Stimulated activated memory B cell treated with anti-CD40 and anti-IgM and Interleukin-4, amounts not matched to agents 10 μg/mL and 1 μg/mL and 100 μg/mL, for 72 hours (primary cell): Measurements from ENCODE around the gene DNAAF5.
"Not testable (repeated sequence)": the region's sequence is repeated elsewhere in the genome, so short reads cannot be mapped to it uniquely, and the experiment has no call there.

Experiments used
- ATAC-seq: fragments of 150-1000 bp; cut with Tn5 transposase; 2 replicates; pipeline ENCODE4 v1.10.0; 2021
- H3K27ac Mint-ChIP-seq: one replicate; pipeline ENCODE4 v1.8.0; 2022; ENCODE audit warnings: mild to moderate bottlenecking, mixed read lengths
- H3K27me3 Mint-ChIP-seq: one replicate; pipeline ENCODE4 v1.8.0; 2022; ENCODE audit warnings: mixed read lengths
- H3K36me3 Mint-ChIP-seq: one replicate; pipeline ENCODE4 v1.8.0; 2022; ENCODE audit warnings: mixed read lengths
- H3K4me1 Mint-ChIP-seq: one replicate; pipeline ENCODE4 v1.8.0; 2022; ENCODE audit warnings: mixed read lengths
- H3K4me3 Mint-ChIP-seq: one replicate; pipeline ENCODE4 v1.8.0; 2022; ENCODE audit warnings: mild to moderate bottlenecking, moderate library complexity, mixed read lengths
- H3K9me3 Mint-ChIP-seq: one replicate; pipeline ENCODE4 v1.8.0; 2022; ENCODE audit warnings: mixed read lengths

Gene DNAAF5

DNA sequence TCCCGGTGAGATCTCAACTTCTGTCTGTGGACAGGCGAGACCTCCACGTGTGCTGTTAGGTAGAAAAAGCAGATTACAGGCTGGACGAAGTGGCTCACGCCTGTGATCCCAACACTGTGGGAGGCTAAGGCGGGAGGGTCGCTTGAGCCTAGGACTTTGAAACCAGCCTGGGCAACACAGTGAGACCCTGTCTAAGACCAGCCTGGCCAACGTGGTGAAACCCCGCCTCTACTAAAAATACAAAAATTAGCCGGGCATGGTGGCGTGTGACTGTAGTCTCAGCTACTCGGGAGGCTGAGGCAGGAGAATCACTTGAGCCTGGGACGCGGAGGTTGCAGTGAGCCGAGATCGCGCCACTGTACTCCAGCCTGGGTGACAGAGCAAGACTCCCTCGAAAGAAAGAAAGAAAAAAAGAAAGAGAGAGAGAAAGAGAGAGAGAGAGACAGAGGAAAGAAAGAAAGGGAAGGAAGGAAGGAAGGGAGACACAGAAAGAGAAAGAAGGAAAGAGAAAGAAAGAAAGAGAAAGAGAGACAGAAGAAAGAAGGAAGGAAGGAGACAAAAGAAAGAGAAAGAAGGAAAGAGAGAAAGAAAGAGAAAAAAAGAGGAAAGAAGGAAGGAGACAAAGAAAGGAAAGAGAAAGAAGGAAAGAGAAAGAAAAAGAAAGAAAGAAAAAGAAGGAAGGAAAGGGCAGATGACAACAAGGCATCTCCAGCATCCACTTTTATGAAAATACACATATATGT, 76.2 kb downstream of the DNAAF5 start:
- no peak overlapping the region for H3K4me3 Mint-ChIP-seq
- peak overlapping the region; percentile 13 for H3K27ac Mint-ChIP-seq
- no peak for ATAC-seq
- no peaks in the 10 kb centered on the region for H3K27me3 Mint-ChIP-seq
- H3K36me3 Mint-ChIP-seq = no peaks in the 10 kb centered on the region
- H3K9me3 Mint-ChIP-seq = no peaks in the 10 kb centered on the region
- peaks cover 7% of the 10 kb centered on the region for H3K4me1 Mint-ChIP-seq

GRCh38 chr7:803243-803635, 76.7 kb downstream of the DNAAF5 start:
- no peaks in the 10 kb centered on the region for H3K36me3 Mint-ChIP-seq
- no peak for ATAC-seq
- peaks cover 7% of the 10 kb centered on the region for H3K4me1 Mint-ChIP-seq
- H3K27me3 Mint-ChIP-seq = no peaks in the 10 kb centered on the region
- H3K27ac Mint-ChIP-seq = peak overlapping the region; percentile 13
- H3K4me3 Mint-ChIP-seq = no peak overlapping the region
- H3K9me3 Mint-ChIP-seq = peaks cover 2% of the 10 kb centered on the region

DNA sequence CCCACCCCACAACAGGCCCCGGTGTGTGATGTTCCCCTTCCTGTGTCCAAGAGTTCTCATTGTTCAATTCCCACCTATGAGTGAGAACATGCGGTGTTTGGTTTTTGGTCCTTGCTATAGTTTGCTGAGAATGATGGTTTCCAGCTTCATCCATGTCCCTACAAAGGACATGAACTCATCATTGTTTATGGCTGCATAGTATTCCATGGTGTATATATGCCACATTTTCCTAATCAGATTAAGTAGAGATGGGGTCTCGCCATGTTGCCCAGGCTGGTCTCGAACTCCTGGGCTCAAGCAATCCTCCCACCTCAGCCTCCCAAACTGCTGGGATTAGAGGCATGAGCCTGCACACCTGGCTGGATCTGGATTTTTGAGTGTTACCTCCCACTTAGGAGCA, 77.3 kb downstream of the DNAAF5 start:
- H3K36me3 Mint-ChIP-seq, H3K9me3 Mint-ChIP-seq, H3K27me3 Mint-ChIP-seq, H3K27ac Mint-ChIP-seq, ATAC-seq, H3K4me3 Mint-ChIP-seq, H3K4me1 Mint-ChIP-seq: not testable (repeated sequence)

- H3K9me3 Mint-ChIP-seq = peaks cover 6% of the 10 kb centered on the region
- H3K4me1 Mint-ChIP-seq = peaks cover 7% of the 10 kb centered on the region
- no peak for ATAC-seq
- H3K27ac Mint-ChIP-seq = no peak overlapping the region
- no peaks in the 10 kb centered on the region for H3K36me3 Mint-ChIP-seq
- H3K27me3 Mint-ChIP-seq = no peaks in the 10 kb centered on the region
- no peak overlapping the region for H3K4me3 Mint-ChIP-seq
These were observed 78.8 kb downstream of the DNAAF5 start for GRCh38 chr7:805261-805660.

- Mint-ChIP-seq H3K36me3 (peaks cover 10% of the 10 kb centered on the region), H3K27ac (peak overlapping the region; percentile 83), H3K4me1 (peaks cover 60% of the 10 kb centered on the region), H3K27me3 (no peaks in the 10 kb centered on the region), H3K4me3 (peak overlapping the region; percentile 83), H3K9me3 (no peaks in the 10 kb centered on the region)
- no peak for ATAC-seq
These were observed 89.1 kb downstream of the DNAAF5 start for GRCh38 chr7:815284-816216.

DNA sequence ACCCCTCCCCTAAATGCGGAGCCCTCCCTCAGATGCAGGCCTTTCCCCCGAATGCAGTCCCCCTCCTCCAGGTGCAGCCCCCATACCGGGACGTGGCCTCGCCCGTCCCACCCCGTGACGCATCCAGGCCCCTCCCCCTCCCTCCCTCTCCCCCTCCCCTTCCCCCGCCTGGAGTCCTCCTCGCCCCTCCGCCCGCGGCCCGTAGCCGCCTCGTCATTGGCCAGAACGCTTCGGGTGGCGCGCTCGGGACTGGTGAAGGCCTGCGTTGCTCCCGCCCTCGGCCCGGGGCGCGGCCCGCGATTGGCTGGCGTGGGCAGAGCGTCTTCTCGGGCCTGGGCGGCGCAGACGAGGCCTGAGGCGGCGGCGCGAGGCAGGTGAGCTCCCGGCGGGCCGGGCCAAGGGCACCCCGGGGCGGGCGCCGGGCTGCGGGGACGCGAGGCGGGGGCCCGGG, 89.8 kb downstream of the DNAAF5 start:
- peak overlapping the region; percentile 83 for H3K4me3 Mint-ChIP-seq
- no peaks in the 10 kb centered on the region for H3K27me3 Mint-ChIP-seq

GRCh38 chr7:816751-817671, 90.5 kb downstream of the DNAAF5 start:
- peak; percentile 53 for ATAC-seq
- peak overlapping the region; percentile 83 for H3K27ac Mint-ChIP-seq
- H3K9me3 Mint-ChIP-seq = no peaks in the 10 kb centered on the region
- peaks cover 10% of the 10 kb centered on the region for H3K36me3 Mint-ChIP-seq
- peak overlapping the region; percentile 92 for H3K4me3 Mint-ChIP-seq
- H3K27me3 Mint-ChIP-seq = no peaks in the 10 kb centered on the region
- peaks cover 74% of the 10 kb centered on the region for H3K4me1 Mint-ChIP-seq

More for the DNA sequence above, 89.8 kb downstream of the DNAAF5 start:
- peak; percentile 98 for ATAC-seq
- H3K36me3 Mint-ChIP-seq = peaks cover 10% of the 10 kb centered on the region
- H3K4me1 Mint-ChIP-seq = peaks cover 68% of the 10 kb centered on the region
- peak overlapping the region; percentile 83 for H3K27ac Mint-ChIP-seq
- H3K9me3 Mint-ChIP-seq = no peaks in the 10 kb centered on the region

DNA sequence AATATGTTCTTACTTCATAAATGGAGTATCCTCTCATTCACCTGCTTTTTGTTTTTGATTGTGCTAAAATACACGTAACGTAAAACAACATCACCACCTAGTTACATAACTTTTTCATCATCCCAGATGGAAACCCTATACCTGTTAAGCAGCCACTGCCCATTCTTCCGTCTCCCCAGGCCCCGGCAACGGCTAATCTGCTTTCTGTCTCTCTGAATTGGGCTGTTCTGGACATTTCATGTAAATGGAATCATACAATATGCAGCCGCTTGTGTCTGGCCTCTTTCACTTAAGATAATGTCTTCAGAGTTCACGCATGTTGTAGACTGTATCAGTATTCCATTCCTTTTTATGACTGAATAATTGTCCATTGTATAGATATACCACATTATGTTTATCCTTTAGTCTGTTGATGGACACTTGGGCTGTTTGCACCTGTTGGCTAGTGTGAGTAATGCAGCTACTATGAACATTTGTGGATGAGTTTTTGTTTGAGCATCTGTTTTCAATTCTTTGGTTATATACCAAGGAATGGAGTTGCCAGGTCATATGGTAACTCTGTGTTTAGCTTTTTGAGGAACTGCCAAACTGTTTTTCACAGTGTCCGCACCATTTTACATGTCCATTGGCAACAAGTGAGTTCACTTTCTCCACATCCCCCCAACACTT, 91.7 kb downstream of the DNAAF5 start:
- H3K27ac Mint-ChIP-seq = peak overlapping the region; percentile 83
- no peaks in the 10 kb centered on the region for H3K27me3 Mint-ChIP-seq
- no peak for ATAC-seq
- peaks cover 17% of the 10 kb centered on the region for H3K36me3 Mint-ChIP-seq
- peaks cover 78% of the 10 kb centered on the region for H3K4me1 Mint-ChIP-seq
- no peaks in the 10 kb centered on the region for H3K9me3 Mint-ChIP-seq
- peak overlapping the region; percentile 92 for H3K4me3 Mint-ChIP-seq

GRCh38 chr7:820341-820740, 93.8 kb downstream of the DNAAF5 start:
- H3K4me3 Mint-ChIP-seq = peak overlapping the region; percentile 42

GRCh38 chr7:821688-822087, 95.2 kb downstream of the DNAAF5 start:
- Mint-ChIP-seq H3K4me1 (peaks cover 78% of the 10 kb centered on the region), H3K9me3 (no peaks in the 10 kb centered on the region), H3K27me3 (no peaks in the 10 kb centered on the region)

More at GRCh38 chr7:820341-820740, 93.8 kb downstream of the DNAAF5 start:
- Mint-ChIP-seq H3K27ac (peak overlapping the region; percentile 10), H3K4me1 (peaks cover 74% of the 10 kb centered on the region), H3K27me3 (no peaks in the 10 kb centered on the region), H3K36me3 (peaks cover 31% of the 10 kb centered on the region), H3K9me3 (no peaks in the 10 kb centered on the region)
- ATAC-seq = no peak

DNA sequence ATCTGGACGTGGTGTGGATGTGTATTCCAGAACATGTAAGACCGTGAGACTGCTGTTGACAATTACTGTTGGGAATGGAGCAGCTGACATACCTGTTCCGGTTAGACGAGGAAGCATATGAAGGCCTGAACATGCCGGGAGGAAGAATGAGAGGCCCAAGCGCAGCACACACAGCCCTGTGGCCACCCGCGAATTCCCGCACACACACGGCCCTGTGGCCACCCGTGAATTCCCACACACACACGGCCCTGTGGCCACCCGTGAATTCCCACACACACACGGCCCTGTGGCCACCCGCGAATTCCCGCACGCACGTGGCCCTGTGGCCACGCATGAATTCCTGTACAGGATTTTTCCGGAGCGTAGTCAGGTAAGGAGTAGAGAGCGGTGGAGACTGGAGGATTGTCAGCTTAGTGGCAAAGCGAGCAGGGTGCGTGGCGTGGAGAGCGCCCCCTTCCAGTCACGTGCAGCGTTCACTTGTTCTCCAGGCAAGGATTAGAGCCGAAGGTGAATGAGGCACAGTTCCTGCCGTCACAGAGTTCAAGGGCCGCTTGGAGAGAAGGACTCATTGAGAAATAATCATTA, 96.3 kb downstream of the DNAAF5 start:
- peaks cover 39% of the 10 kb centered on the region for H3K36me3 Mint-ChIP-seq
- peak overlapping the region; percentile 2 for H3K27ac Mint-ChIP-seq

More at GRCh38 chr7:821688-822087, 95.2 kb downstream of the DNAAF5 start:
- Mint-ChIP-seq H3K4me3 (no peak overlapping the region), H3K27ac (peak overlapping the region; percentile 10), H3K36me3 (peaks cover 39% of the 10 kb centered on the region)
- ATAC-seq = no peak

DNA sequence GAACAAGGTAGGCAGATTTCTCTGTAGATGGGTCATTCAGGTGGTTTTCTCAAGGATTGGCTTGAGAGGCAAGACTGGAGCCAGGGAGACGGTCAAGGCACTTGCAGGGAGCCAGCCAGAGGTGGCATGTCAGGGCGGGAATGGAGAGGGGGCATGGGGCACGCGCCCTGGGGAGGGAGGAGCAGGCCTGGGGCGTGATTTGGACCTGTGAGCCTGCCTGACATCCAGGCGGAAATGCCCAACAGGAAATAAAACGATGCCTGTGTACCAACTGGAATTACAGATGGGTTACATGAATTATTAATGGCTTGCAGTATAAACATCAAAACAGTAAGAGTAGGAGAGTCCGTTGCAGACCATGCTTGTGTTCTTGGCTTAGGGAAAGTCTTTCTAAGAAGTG, 97.2 kb downstream of the DNAAF5 start:
- peak overlapping the region; percentile 23 for H3K27ac Mint-ChIP-seq
- H3K4me3 Mint-ChIP-seq = no peak overlapping the region
- peaks cover 64% of the 10 kb centered on the region for H3K4me1 Mint-ChIP-seq
- no peak for ATAC-seq
- no peaks in the 10 kb centered on the region for H3K27me3 Mint-ChIP-seq
- no peaks in the 10 kb centered on the region for H3K9me3 Mint-ChIP-seq
- peaks cover 39% of the 10 kb centered on the region for H3K36me3 Mint-ChIP-seq

More for the DNA sequence above, 96.3 kb downstream of the DNAAF5 start:
- H3K4me1 Mint-ChIP-seq = peaks cover 71% of the 10 kb centered on the region
- no peaks in the 10 kb centered on the region for H3K27me3 Mint-ChIP-seq
- ATAC-seq = no peak
- H3K4me3 Mint-ChIP-seq = no peak overlapping the region
- no peaks in the 10 kb centered on the region for H3K9me3 Mint-ChIP-seq

DNA sequence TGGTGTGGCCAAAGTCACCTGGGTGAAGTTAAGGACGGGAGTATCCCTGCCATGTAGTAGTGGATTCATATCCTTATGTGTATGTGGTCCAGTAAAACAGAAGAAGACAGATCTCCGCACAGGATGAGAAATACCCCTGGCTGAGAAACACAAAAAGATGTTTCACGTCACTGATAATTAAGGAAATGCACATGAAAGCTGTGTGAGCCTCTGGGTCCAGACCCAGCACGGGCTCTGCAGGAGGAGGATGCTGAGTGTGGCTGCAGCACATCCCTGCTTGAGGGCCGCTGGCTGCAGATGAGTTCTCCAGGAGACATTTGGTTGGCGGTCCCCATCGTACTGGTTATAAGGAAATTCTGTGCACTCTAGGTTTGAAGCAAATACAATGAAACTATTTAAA, 97.6 kb downstream of the DNAAF5 start:
- H3K9me3 Mint-ChIP-seq = no peaks in the 10 kb centered on the region
- H3K27ac Mint-ChIP-seq = peak overlapping the region; percentile 23
- ATAC-seq = no peak
- H3K4me3 Mint-ChIP-seq = no peak overlapping the region
- peaks cover 65% of the 10 kb centered on the region for H3K4me1 Mint-ChIP-seq
- H3K27me3 Mint-ChIP-seq = no peaks in the 10 kb centered on the region
- peaks cover 37% of the 10 kb centered on the region for H3K36me3 Mint-ChIP-seq

DNA sequence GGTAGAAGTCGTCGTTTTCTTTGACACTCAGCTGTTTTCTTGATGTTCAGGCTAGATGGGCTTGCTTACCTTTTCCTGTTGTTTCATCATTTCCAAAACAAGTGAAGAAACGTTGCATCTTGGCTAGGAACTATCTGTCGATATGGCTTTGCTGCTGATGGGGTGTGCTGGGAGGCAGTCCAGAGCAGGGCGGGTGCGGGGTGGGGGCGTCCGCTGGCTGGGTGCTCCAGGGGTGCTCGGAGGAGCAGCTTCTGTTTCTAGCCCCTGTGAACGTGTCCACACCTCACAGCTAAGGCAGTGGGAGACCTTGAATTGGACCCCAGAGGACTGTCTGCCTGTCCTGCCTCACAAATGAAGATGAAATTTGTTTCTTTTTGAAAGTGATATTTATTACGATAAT, 98.2 kb downstream of the DNAAF5 start:
- peaks cover 63% of the 10 kb centered on the region for H3K4me1 Mint-ChIP-seq
- H3K27me3 Mint-ChIP-seq = no peaks in the 10 kb centered on the region
- H3K9me3 Mint-ChIP-seq = no peaks in the 10 kb centered on the region
- no peak for ATAC-seq
- no peak overlapping the region for H3K27ac Mint-ChIP-seq
- H3K36me3 Mint-ChIP-seq = peaks cover 33% of the 10 kb centered on the region
- H3K4me3 Mint-ChIP-seq = no peak overlapping the region
